A673 (cell line): ENCODE measurements around the gene KCNK5. TPM values are rescaled to one million over a fixed set of nuclear protein-coding genes. Genes with fewer than 3 reads are reported as not detected.

Experiments used
- BruUV-seq: library from RNA; stranded (reverse); fragments of 400-500 nt; replicated peaks from 2 replicates; lab custom pipeline; 2021; lab: Mats Ljungman, UMichigan
- CTCF ChIA-PET: fragments of 300-600 bp; sonication (Branson Sonifier 250); formaldehyde crosslinking; loops from one replicate; lab custom pipeline; 2022; ENCODE audit warnings: antibody characterized with exemption; lab: Charles Lee
- POLR2A ChIA-PET: fragments of 300-600 bp; sonication (Branson Sonifier 250); formaldehyde crosslinking; loops from one replicate; lab custom pipeline; 2022; ENCODE audit warnings: antibody characterized with exemption; ENCODE audit not compliant: low non-redundant PET; lab: Charles Lee
- DNase-seq: peaks from one replicate; pipeline ENCODE4 v3.0.0-alpha.2; 2015; ENCODE audit warnings: low spot score
- H3K27ac ChIP-seq: fragments of 200-600 bp; sonication (generic); 2 replicates; pipeline ENCODE4 v1.5.1; 2016; ENCODE audit warnings: mixed run types, low read depth, mild to moderate bottlenecking, mixed read lengths, antibody characterized with exemption, low read length; ENCODE audit not compliant: poor library complexity, severe bottlenecking
- H3K27me3 ChIP-seq: fragments of 200-600 bp; sonication (generic); replicated peaks from 2 replicates; pipeline ENCODE4 v1.6.1; 2017; ENCODE audit warnings: mixed run types, low read depth, mild to moderate bottlenecking, mixed read lengths, antibody characterized with exemption, low read length; ENCODE audit not compliant: insufficient read depth, poor library complexity
- H3K36me3 ChIP-seq: fragments of 200-600 bp; sonication (generic); 2 replicates; pipeline ENCODE4 v1.6.1; 2016; ENCODE audit warnings: mixed run types, mild to moderate bottlenecking, mixed read lengths, antibody characterized with exemption, low read length; ENCODE audit not compliant: insufficient read depth, poor library complexity, severe bottlenecking
- H3K4me1 ChIP-seq: fragments of 200-600 bp; sonication (generic); 2 replicates; pipeline ENCODE4 v1.6.1; 2017; ENCODE audit warnings: mixed run types, mild to moderate bottlenecking, mixed read lengths, antibody characterized with exemption, low read length; ENCODE audit not compliant: insufficient read depth, poor library complexity, severe bottlenecking
- H3K4me3 ChIP-seq: fragments of 200-600 bp; sonication (generic); 2 replicates; pipeline ENCODE4 v1.5.1; 2016; ENCODE audit warnings: low read depth, mixed run types, mild to moderate bottlenecking, mixed read lengths, low read length; ENCODE audit not compliant: poor library complexity, severe bottlenecking
- H3K9me3 ChIP-seq: fragments of 200-600 bp; sonication (generic); 2 replicates; pipeline ENCODE4 v1.6.1; 2016; ENCODE audit warnings: mixed run types, low read depth, mild to moderate bottlenecking, mixed read lengths, antibody characterized with exemption, low read length; ENCODE audit not compliant: poor library complexity, severe bottlenecking
- CTCF ChIP-seq: fragments of 300-800, 200-600 bp; sonication (generic); conservative IDR thresholded peaks from 2 replicates; pipeline ENCODE4 v1.5.1; 2017; ENCODE audit warnings: low read depth, mild to moderate bottlenecking, antibody characterized with exemption, low read length, moderate library complexity, mixed read lengths
- EZH2 ChIP-seq: fragments of 200-600 bp; sonication (generic); IDR thresholded peaks from 2 replicates; pipeline ENCODE4 v1.6.1; 2017; ENCODE audit warnings: borderline replicate concordance, low read depth, mild to moderate bottlenecking, mixed read lengths, antibody characterized with exemption, low read length; ENCODE audit not compliant: poor library complexity, severe bottlenecking
- intact Hi-C: fragments of 100-400 bp; cut with micrococcal nuclease; formaldehyde crosslinking; loops from one replicate; pipeline ENCODE4 v1.10.0; 2022; ENCODE audit not compliant: unreplicated experiment
- total RNA-seq: library from RNA; stranded (reverse); gene quantifications from 2 replicates; pipeline ENCODE4 v1.2.3, GENCODE V29; 2021

Gene KCNK5
- total RNA-seq, 1 experiment from 2014 or later = not detected

GRCh38 chr6:39225946-39226437 lies 3.3 kb downstream of the KCNK5 start:
- Histone ChIP-seq H3K9me3 (no peaks in the 10 kb centered on the region), H3K27ac (no peak overlapping the region), H3K36me3 (no peaks in the 10 kb centered on the region), H3K4me1 (peaks cover 6% of the 10 kb centered on the region), H3K4me3 (no peak overlapping the region), H3K27me3 (peaks cover 49% of the 10 kb centered on the region)
- TF ChIP-seq EZH2 (no peak), CTCF (no peak)
- DNase-seq = no peak
- POLR2A ChIA-PET = no interaction called here
- BruUV-seq = no TSS peak
- intact Hi-C loops = no loop called here
- CTCF ChIA-PET = no interaction called here

- DNase-seq = no peak
- CTCF ChIA-PET = no interaction called here
- peaks cover 49% of the 10 kb centered on the region for H3K27me3 ChIP-seq
- POLR2A ChIA-PET = no interaction called here
- intact Hi-C loops = no loop called here
- H3K36me3 ChIP-seq = no peaks in the 10 kb centered on the region
- H3K4me3 ChIP-seq = no peak overlapping the region
- no peak overlapping the region for H3K27ac ChIP-seq
- peaks cover 6% of the 10 kb centered on the region for H3K4me1 ChIP-seq
- no TSS peak for BruUV-seq
- TF ChIP-seq CTCF = no peak
- no peak for TF ChIP-seq EZH2
- H3K9me3 ChIP-seq = no peaks in the 10 kb centered on the region
Observed at GRCh38 chr6:39225543-39225942, 3.7 kb downstream of the KCNK5 start.

- POLR2A ChIA-PET = no interaction called here
- peaks cover 46% of the 10 kb centered on the region for H3K27me3 ChIP-seq
- BruUV-seq = no TSS peak
- CTCF ChIA-PET = no interaction called here
- intact Hi-C loops = no loop called here
- no peaks in the 10 kb centered on the region for H3K9me3 ChIP-seq
- no peaks in the 10 kb centered on the region for H3K36me3 ChIP-seq
- H3K4me3 ChIP-seq = no peak overlapping the region
- peaks cover 6% of the 10 kb centered on the region for H3K4me1 ChIP-seq
- TF ChIP-seq CTCF = no peak
- no peak for TF ChIP-seq EZH2
- DNase-seq = no peak
- no peak overlapping the region for H3K27ac ChIP-seq
Observed at GRCh38 chr6:39224523-39225182, 4.6 kb downstream of the KCNK5 start.
